HG03039 (cell line): ENCODE measurements around the gene RABGAP1.

Experiments
- ATAC-seq: cut with Tn5 transposase; IDR thresholded peaks from one replicate; pipeline ENCODE4 v1.9.1; 2021; ENCODE audit warnings: mild to moderate bottlenecking, moderate library complexity; ENCODE audit not compliant: unreplicated experiment

RABGAP1 gene

DNA sequence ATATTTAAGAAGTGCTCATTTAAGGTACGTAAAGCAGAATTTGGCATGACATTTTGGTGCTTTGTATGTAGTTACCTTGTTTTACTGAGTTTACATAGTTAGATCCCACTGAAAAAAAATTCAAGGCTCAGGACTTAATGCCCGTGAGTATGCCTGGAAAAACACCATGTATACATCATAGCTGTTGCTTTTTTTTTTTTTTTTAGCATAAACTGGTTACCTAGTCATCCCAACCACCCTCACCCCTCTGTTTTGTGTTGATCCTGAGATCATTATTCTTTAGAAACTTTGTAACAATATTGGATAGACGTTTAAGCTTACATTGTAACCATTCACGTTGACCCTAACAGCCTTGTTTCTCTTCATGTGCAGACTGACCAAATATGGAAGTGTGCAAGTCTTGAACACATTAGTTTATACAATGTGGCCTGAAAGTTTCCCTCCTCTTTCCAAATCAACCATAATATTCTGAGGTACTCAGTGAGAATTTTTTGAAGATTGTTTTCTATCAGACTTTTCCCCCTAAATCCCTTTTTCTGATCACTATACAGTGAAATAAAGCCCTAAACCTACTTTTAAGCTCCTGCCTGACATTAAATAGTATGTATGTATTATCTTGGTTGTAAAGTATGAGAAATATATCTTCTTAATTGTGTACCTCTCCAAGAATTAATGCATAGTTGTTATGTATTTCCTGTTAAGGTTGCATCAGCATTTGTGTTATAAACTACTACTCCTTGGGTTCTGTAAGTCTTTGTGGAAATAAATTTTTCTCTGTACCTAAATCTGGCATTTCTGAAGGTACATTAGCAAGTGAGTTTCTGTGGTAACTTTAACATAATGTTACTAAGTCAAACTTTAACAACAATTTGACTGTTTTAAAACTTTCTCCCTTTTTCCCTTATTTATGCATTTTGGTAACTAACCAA is 4.4 kb downstream of the RABGAP1 start:
- ATAC-seq: no peak

DNA sequence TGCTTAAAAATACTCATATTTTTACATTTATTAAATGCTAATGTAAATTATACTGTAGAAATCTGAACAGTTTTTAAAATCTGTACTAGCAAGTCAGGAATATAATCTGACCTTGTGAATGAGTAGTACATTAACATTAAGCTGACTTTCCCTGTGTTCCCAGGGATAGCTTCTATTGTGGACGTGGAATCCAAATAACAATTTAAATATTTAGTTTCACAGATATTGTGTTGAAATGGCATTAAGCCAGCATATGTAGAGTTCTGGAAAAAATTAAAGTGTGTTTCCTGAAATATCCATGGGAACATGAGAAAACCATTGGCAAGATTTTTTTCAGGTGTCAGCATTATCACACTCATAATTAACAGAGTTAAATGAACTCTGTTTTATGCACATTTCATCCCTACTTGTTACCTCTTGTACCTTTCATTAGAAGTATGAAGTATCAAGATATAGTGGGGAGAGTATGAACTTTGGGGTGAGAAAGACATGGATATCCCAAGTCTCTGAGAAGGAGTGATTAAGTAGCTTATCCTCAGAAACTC is 5.7 kb downstream of the RABGAP1 start:
- ATAC-seq: no peak

DNA sequence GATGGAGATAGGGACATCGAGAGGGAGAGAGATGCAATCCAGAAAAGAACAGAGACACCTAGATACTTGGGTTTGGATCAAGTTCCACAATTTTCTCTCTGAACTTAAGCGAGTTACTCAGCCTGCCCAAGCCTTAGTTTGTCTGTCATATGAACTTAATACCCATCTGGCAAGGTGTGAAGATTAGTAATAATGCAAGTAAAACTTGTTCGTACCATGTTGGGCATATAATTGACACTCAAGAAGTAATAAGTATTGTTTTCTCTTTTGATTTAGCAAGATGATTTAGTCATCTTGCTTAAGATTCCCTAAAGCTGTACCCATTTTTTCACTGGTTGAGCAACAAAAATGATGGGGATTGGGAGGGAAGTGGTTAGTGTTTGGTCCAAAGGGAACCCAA is 7.5 kb downstream of the RABGAP1 start:
- ATAC-seq: no peak

DNA sequence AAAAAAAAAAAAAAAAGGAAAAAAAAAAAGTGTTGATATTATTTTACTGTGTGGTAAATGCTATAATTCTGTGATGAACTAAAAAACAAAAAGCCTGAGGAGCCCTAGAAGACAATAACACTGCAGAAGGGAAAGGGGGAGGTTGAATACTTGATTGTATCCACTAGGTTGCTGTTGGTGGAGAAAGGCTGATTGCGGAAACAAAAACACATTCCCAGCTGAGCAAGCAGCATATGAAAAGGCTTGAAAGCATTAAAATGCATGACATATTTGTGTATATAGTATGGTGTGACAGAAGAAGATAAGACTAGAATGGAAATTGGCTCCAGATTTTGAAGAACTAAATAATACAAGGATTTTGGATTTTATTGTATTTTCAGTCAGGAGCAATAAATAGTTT is 8.9 kb downstream of the RABGAP1 start:
- no peak for ATAC-seq

DNA sequence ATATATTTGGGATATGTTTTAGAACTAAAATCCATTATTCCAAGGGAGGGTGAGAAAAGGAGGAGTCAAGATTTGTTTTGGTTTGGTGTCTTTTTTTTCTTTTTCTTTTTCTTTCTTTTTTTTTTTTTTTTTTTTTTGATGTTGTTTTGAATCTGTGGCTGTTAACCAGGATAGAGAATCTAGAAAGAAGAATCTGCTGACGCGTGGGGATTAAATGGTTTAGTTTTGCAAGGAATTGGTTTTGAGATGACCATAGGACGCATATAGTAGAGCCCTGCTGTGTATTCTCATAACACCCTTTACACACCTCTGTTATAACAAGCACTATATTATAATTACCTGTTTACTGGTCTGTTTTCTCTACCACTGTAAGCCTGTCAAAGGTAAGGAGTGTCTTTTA is 9.4 kb downstream of the RABGAP1 start:
- ATAC-seq: no peak

DNA sequence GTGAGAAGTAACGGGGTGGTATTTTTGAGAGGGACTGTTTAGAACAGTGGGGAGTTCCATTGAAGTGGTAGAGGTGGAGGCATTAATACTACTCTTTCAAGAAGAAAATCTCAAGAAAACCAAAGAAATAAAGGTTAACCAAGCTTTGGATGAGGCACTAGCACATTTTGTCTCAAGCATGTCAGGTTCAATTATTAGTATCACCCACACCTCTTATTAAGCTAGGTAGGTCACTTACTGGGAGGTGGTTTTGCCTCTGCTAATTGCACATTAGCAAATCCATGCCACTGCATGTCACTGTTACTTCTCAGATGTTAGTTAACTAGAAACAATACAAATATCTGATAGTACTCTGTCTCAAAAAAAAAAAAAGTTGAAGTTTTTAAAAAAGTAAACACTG is 10.2 kb downstream of the RABGAP1 start:
- ATAC-seq: no peak

DNA sequence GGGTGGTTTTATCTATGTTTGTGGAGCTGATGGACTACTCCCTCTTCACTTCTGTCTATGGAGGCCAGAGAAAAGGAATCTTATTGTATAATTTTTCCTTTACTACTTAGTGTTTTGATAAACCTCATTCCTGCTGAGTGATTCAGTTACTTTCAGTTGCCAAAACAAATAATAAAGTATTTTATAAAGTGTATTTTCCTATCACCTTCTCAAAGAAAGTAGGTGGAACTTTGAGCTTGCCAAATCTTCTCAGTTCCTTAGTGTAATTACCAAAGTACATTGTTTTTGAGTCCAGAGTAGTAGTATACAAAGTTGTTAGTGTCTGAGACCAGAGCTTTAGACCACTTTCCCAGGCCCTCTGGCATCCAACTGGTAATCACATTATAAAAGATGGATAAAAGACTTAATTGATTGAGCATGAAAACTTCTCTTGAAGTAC is 13.5 kb downstream of the RABGAP1 start:
- no peak for ATAC-seq

DNA sequence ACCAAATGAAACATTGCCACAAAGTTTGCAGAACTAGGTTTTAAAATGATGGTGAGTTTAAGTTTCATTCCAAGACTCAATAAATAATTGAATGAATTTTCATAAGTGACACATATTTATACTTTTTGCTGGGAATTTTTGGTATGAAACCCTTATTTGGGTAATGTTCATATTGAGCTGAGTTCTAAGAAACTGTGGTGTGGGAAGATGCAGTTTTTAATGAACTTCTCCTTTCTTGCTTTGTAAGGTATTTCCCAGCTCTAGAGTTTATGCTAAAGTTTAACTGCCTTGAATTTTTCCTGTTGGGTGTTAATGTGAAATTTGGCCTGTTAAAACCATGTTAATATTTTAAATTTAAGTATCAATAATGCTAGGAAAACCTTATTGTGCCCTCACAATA is 15.1 kb downstream of the RABGAP1 start:
- ATAC-seq: no peak

DNA sequence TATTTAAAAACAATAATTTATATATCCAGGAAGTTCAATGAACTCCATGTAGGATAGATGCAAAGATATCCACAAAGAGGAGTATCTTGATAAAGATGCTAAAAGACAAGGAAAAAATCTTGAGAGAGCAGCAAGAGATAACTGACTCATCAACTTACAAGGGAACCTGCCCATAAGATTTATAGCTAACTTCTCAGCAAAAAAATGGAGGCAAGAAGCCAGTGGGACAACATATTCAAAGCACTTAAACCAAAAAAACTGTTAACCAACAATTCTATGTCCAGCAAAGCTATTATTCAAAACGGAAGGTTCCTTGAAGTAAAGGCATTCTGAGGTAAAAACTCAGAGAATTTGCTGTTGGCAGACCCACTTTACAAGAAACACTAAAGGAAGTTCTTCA is 20.3 kb downstream of the RABGAP1 start:
- no peak for ATAC-seq

DNA sequence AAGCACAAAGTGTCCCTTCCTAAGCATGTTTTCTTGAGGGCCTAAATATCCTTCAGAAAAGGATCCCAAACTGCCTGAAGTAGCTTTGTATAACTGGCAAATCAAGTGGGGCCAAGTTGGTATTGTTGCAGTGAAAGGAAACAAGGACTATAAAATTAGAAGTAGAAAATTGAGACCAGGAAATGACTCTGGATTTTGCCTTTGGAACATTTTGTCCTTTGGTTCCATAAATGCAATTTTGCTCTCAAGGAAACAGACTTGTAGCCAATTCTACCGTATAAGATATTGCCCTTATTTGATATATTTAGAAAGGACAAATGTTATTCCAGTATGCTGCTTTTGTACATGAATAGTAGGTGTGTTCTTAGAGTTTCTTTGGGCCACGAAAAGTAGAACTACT is 34.4 kb downstream of the RABGAP1 start:
- ATAC-seq: no peak

DNA sequence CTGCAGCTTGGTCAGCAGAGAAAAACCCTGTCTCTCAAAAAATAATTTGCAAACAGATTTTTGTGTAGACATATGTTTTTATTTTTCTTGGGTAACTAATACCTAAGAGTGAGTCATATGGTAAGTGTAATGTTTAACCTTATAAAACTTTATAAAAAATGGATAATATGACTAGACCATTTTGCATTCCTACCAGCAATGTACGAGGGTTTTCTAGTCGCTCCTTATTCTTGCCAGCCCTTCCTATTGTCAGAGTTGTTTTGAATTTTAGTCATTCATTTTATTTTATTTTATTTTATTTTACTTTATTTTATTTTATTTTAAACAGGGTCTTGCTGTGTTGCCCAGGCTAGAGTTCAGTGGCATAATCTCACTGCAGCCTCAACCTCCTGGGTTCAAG is 37.8 kb downstream of the RABGAP1 start:
- ATAC-seq: no peak

DNA sequence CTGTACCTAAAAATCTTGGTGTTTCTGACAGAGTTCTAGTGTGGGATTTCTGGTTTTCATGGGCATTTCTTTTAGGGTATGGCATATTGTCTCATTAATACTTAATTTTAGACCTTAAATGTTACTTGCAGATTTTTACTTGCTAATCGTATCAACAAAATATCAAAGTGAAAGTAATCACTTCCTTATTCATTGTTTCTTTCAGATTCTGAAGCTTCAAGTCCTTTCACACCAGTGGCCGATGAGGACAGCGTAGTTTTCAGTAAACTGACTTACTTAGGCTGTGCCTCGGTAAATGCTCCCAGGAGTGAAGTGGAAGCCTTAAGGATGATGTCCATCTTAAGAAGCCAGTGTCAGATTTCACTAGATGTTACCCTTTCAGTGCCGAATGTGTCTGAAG is 45.2 kb downstream of the RABGAP1 start:
- no peak for ATAC-seq

DNA sequence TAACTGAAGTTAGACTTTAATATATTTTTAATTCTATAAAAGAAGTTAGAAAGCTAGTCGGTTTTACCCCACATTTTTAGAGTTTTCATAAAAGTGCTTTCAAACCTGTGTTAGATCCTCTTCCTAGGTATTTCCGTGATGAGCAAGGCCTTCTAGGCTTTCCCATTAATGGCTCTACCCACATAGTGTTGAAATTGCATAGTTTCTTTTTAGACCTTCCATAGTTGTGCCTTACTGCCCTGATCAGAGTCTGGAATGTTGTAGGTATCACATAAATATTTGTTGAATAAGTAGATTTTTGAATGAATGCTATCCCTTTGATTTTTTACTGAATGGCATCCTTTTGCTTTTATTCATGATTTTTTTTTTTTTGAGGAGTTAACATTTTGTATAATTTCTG is 47.3 kb downstream of the RABGAP1 start:
- ATAC-seq: no peak

DNA sequence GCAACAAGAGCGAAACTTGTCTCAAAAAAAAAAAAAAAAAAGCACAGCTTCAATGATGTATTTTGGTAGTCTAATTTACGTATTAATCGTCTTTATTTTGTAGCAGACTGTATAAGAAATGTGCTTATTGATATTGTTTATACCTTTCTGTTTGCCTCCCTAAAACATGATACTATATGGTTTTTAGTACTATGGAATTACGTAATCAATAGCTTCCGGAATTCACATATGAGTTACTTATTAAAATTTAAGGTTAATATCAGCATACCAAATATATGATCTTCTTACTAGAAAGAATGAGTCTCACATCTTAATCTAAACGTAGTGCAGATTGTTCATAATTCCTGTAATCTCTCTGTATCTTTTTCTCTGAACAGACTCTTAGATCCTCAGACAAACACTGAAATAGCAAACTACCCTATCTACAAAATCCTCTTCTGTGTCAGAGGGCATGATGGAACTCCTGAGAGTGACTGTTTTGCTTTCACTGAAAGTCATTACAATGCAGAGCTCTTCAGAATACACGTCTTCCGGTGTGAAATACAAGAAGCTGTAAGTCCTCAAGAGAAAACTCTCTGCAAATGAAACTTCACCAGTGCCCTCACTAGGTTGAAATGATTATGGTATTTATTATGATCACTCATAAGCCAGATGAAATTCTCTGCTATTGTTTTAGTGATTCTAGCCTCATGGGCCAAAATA is 48.3 kb downstream of the RABGAP1 start:
- no peak for ATAC-seq

DNA sequence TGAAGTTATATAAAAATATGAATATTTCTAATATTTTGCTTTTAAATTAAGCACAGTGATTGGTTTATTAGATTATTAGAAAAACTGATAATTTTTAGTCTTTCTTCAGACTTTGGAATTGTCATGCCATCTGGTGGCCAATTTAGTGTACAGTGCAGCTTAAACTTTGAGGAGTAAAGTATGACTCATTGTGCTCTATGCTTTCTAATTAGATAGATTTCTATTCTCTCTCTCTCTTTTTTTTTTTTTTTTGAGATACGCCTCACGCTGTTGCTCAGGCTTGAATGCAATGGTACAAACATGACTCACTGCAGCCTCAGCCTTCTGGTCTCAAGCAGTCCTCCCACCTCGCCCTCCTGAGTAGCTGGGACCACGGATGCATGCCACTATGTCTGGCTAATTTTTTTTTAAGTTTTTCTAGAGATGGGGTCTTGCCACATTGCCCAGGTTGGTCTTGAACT is 50.6 kb downstream of the RABGAP1 start:
- no peak for ATAC-seq

DNA sequence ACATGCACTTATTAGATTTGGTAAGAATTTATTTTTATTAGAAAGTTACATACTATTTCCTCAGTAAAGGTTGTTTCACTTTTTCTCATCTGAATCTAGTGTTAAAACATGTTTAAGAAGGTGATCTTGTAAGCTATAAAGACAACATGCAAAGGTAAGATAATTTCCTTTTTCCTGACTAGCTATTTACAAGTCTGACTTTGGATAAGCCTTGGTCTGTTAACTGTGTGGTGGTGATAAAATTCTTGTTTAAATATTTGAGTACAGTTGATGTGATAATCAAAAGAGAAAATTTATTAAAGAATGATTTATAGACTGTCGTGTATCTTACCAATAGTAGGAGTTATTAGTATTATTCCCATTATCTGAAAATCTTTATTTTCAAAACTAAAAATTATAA is 55.8 kb downstream of the RABGAP1 start:
- no peak for ATAC-seq

DNA sequence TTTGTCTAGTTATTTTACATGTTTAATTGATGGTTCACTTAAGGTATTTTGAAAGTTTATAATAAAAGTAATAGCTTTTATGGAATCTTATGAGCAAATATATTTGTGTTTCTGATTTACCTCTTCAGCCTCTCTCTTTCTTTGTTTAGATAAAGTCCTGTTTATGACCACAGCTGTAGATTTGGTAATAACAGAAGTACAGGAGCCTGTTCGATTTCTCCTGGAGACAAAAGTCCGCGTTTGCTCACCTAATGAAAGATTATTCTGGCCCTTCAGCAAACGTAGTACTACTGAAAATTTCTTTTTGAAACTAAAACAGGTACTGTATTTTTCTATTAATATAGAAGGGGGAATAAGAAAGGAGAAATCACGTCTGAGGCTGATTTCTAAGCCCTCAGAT is 57.6 kb downstream of the RABGAP1 start:
- no peak for ATAC-seq

DNA sequence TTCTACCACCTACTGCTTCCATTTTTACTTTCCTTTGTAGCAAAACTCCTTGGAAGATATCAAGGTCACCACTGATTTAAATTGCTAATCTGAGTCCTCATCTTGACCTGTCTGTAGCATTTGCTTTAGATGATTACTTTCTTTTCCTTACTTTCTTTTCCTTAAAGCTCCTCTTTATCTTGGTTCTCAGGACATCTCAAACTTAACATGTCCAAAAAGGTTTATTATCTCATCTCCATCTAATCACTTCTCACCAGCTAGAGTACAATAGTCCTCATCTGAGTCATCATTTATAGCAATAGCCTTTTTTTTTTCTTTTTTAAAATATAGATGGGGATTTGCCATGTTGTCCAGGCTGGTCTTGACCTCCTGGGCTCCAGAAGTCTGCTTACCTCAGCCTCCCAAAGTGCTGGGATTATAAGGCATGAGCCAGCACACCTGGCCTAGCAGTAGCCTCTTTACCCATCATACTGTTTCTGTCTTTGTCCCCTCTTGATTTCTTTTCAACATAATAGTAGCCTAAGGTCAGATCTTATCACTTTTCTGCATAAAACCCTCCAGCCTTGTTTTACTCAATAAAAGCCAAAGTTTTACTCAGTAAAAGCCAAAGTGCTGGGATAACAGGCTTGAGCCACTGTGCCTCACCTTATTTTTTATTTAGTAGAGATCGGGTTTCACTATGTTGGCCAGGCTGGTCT is 59.7 kb downstream of the RABGAP1 start:
- ATAC-seq: no peak

DNA sequence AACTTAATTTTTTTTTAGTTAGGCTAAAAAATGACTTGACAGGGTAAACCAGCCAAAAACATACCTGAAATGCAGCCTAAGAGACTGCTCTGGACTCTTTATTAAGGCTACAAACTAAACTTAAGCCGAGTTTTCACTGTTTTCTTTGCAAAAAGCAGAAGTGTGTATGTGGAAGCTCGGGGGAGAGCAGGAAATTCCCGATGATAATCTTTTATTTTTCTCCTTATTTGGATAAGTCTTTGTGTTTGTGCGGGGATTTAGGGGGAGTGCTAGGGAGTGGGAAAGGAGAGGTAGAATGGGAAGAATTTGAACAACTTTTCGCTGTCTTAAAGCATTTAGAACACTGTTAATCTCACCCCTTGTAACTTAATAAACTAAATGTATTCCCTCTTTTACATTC is 61.9 kb downstream of the RABGAP1 start:
- ATAC-seq: no peak

DNA sequence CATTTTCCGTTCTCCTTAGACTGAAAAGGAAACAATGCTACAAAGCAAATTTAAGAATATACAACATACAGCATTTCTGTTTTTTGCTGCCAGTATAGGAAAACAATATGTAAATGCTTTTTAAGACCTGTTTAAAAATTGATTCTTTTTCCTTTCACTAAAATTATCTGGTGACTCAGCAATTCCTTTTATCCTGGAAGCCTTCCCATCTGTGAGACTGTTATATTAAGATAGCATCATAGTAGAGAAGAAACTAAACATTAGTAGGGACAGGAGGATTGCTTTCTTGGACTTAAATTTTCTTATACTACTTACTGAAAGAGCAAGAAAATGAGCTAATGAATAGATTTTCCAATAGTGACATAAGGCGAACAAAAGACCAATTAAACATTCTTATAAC is 62.6 kb downstream of the RABGAP1 start:
- no peak for ATAC-seq

DNA sequence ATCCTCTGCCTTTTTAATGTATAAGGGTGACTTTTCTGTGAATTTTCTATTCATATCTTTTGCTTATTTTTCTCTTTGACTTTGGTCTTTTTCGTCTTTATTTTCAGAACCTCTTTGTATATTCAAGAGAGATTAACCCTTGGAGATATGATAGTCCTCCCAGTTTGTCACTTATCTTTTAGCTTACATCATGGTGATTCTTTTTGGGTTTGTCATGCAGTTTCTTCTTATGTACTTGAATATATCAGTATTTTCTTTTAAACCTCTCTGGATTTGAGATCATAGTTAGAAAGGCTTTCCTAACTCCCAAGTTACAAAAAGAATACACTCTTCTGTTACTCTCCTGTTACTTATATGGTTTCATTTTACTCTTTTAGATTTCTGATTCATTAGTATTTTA is 65.1 kb downstream of the RABGAP1 start:
- no peak for ATAC-seq
